Panc1 (cell line): ENCODE data around the gene EOMES. TPM values are rescaled to one million over a fixed set of nuclear protein-coding genes. Genes with fewer than 3 reads are reported as not detected.

Source experiments
- ATAC-seq: fragments of 200-7000 bp; cut with Tn5 transposase; 2 replicates; pipeline ENCODE4 v1.9.1; 2020; ENCODE audit warnings: mild to moderate bottlenecking, moderate library complexity
- BruUV-seq: library from RNA; stranded (reverse); fragments of 400-500 nt; replicated peaks from 2 replicates; lab custom pipeline; 2021; lab: Mats Ljungman, UMichigan
- CTCF ChIA-PET: fragments of 300-600 bp; sonication (Branson Sonifier 250); formaldehyde crosslinking; loops from one replicate; lab custom pipeline; 2022; ENCODE audit warnings: antibody characterized with exemption; lab: Charles Lee
- POLR2A ChIA-PET: fragments of 300-600 bp; sonication (Branson Sonifier 250); formaldehyde crosslinking; loops from one replicate; lab custom pipeline; 2022; ENCODE audit warnings: antibody characterized with exemption; lab: Charles Lee
- DNase-seq: peaks from one replicate; pipeline ENCODE4 v3.0.0-alpha.2; 2010; ENCODE audit warnings: low read depth, low spot score
- H3K27ac ChIP-seq: 2 replicates; pipeline ENCODE4 v1.5.1; 2011; ENCODE audit warnings: mild to moderate bottlenecking, low read length, inconsistent platforms
- H3K27me3 ChIP-seq: fragments of 200-500 bp; sonication (Bioruptor generic); 2 replicates; pipeline ENCODE4 v1.6.0; 2014; ENCODE audit warnings: low read length, inconsistent platforms; ENCODE audit not compliant: control insufficient read depth, insufficient read depth
- H3K36me3 ChIP-seq: fragments of 200-500 bp; sonication (Bioruptor generic); 2 replicates; pipeline ENCODE4 v1.5.1; 2014; ENCODE audit warnings: inconsistent platforms, mild to moderate bottlenecking, low read length, moderate library complexity; ENCODE audit not compliant: control insufficient read depth, insufficient read depth
- H3K4me1 ChIP-seq: 2 replicates; pipeline ENCODE4 v1.5.1; 2011; ENCODE audit warnings: inconsistent platforms, mild to moderate bottlenecking, low read length, moderate library complexity; ENCODE audit not compliant: control insufficient read depth, insufficient read depth
- H3K4me3 ChIP-seq, 2 experiments: 2 replicates each; pipeline ENCODE4 v1.5.1; 2011 to 2012; ENCODE audit warnings: low read depth in 2 of 2, low read length in 2 of 2, mild to moderate bottlenecking in 2 of 2, inconsistent platforms in 1 of 2, moderate library complexity in 1 of 2
- H3K9me3 ChIP-seq: fragments of 200-500 bp; sonication (Bioruptor generic); 2 replicates; pipeline ENCODE4 v1.5.1; 2014; ENCODE audit warnings: low read depth, mild to moderate bottlenecking, inconsistent platforms, low read length, moderate library complexity; ENCODE audit not compliant: control insufficient read depth, insufficient read depth
- CTCF ChIP-seq: fragments of 450-650 bp; IDR thresholded peaks from 2 replicates; pipeline ENCODE4 v1.5.1; 2017; ENCODE audit warnings: mild to moderate bottlenecking
- POLR2AphosphoS5 ChIP-seq: IDR thresholded peaks from 2 replicates; pipeline ENCODE4 v1.6.1; 2012; ENCODE audit warnings: mild to moderate bottlenecking, low read depth, low read length, moderate library complexity
- REST ChIP-seq, 2 experiments: IDR thresholded peaks; 2 replicates each; pipeline ENCODE4 v1.6.1; 2011 to 2012; ENCODE audit warnings: low read depth in 2 of 2, control low read depth in 1 of 2, low read length in 1 of 2, mild to moderate bottlenecking in 1 of 2, moderate library complexity in 1 of 2; ENCODE audit not compliant: insufficient read depth in 1 of 2
- SIN3A ChIP-seq: IDR thresholded peaks from 2 replicates; pipeline ENCODE4 v1.6.1; 2012; ENCODE audit warnings: low read depth, mild to moderate bottlenecking, low read length, moderate library complexity, borderline replicate concordance; ENCODE audit not compliant: insufficient read depth
- TCF7L2 ChIP-seq: IDR thresholded peaks from 2 replicates; pipeline ENCODE4 v1.6.1; 2011; ENCODE audit warnings: mild to moderate bottlenecking, low read depth, low read length, inconsistent platforms
- in situ Hi-C: cut with HindIII; loops from 2 replicates; pipeline ENCODE4 v1.10.0; 2016; ENCODE audit warnings: low sequenced_read_pairs, low pct_unique_long_range_greater_than_20kb
- intact Hi-C: fragments of 100-400 bp; cut with micrococcal nuclease; formaldehyde crosslinking; loops from one replicate; pipeline ENCODE4 v1.10.0; 2022; ENCODE audit not compliant: unreplicated experiment
- total RNA-seq: library from RNA; stranded (reverse); gene quantifications from one replicate; pipeline ENCODE4 v1.2.1, GENCODE V29; 2021; ENCODE audit not compliant: unreplicated experiment

EOMES gene
- total RNA-seq, 1 experiment from 2014 or later = 2.5 TPM

- DNase-seq (no peak), ATAC-seq (peak; percentile 83)
- TF ChIP-seq POLR2AphosphoS5 (no peak), TCF7L2 (no peak), CTCF (no peak), REST (IDR thresholded peaks at IDR 0.05; ENCODE audit: insufficient read depth in 1 of 2, low read depth in 2 of 2, low read length in 1 of 2) (no peak), SIN3A (no peak)
- ChIA-PET POLR2A (no interaction called here), CTCF (no interaction called here)
- H3K4me1 ChIP-seq = no peaks in the 10 kb centered on the region; the same call in 1 of the 2 replicates
- H3K27me3 ChIP-seq = no peaks in the 10 kb centered on the region
- in situ Hi-C loops (no loop called here), intact Hi-C loops (no loop called here)
- BruUV-seq = no TSS peak
- H3K27ac ChIP-seq = no peak overlapping the region
- H3K4me3 ChIP-seq = peak overlapping the region; percentile 31 to 50
- no peaks in the 10 kb centered on the region for H3K9me3 ChIP-seq
- no peaks in the 10 kb centered on the region for H3K36me3 ChIP-seq
Observed at GRCh38 chr3:27729748-27730611, 7.9 kb upstream of the EOMES start.

GRCh38 chr3:27729325-27729724 is 7.2 kb upstream of the EOMES start:
- TF ChIP-seq SIN3A (no peak), CTCF (no peak), POLR2AphosphoS5 (no peak), TCF7L2 (no peak), REST (IDR thresholded peaks at IDR 0.05; ENCODE audit: insufficient read depth in 1 of 2, low read depth in 2 of 2, low read length in 1 of 2) (no peak)
- no peak overlapping the region for H3K27ac ChIP-seq
- in situ Hi-C loops (no loop called here), intact Hi-C loops (no loop called here)
- BruUV-seq = no TSS peak
- no peaks in the 10 kb centered on the region; the same call in 1 of the 2 replicates for H3K4me1 ChIP-seq
- H3K36me3 ChIP-seq = no peaks in the 10 kb centered on the region
- H3K27me3 ChIP-seq = no peaks in the 10 kb centered on the region
- ChIA-PET POLR2A (no interaction called here), CTCF (no interaction called here)
- no peaks in the 10 kb centered on the region for H3K9me3 ChIP-seq
- H3K4me3 ChIP-seq = peak overlapping the region in 1 of 2 experiments; percentile 50; a peak in 1 of 4 replicates
- ATAC-seq (no peak), DNase-seq (no peak)
